ENCODE data around the gene LRRK1.

GRCh38 chr15:100875495-100875894 lies 43.7 kb upstream of the LRRK1 start:
- TF ChIP-seq POLR2A (IDR thresholded peaks at IDR 0.05; ENCODE audit: low read depth, low read length) (no peak), POLR2AphosphoS5 (IDR thresholded peaks at IDR 0.05; ENCODE audit: low read depth, low read length) (no peak), PAX5 (IDR thresholded peaks at IDR 0.05; ENCODE audit: insufficient read depth, low read length, severe bottlenecking) (no peak), POU2F2 (IDR thresholded peaks at IDR 0.05; ENCODE audit: low read depth, low read length) (no peak), TAF1 (IDR thresholded peaks at IDR 0.05; ENCODE audit: low read depth, low read length) (no peak), SPI1 (IDR thresholded peaks at IDR 0.05; ENCODE audit: low read depth, low read length) (no peak)

Measured in GM12891 (cell line).